H1 (cell line): ENCODE measurements around the gene LTA4H. TPM values are rescaled to one million over a fixed set of nuclear protein-coding genes. Genes with fewer than 3 reads are reported as not detected.
A peak's percentile ranks its signal among the peaks of the same experiment; 100 is the strongest.

Experiments
- SIX5 ChIP-seq: IDR thresholded peaks from 2 replicates; pipeline ENCODE4 v1.6.1; 2011; ENCODE audit warnings: mild to moderate bottlenecking, low read depth, low read length
- polyA plus RNA-seq, 7 experiments: library from polyadenylated mRNA; depleted of rRNA in 3 of 7; stranded (reverse) in 5 of 7; unstranded in 2 of 7; fragments of >200 nt in 5 of 7; fragments of 200-250 nt in 2 of 7; gene quantifications; 1 replicate in 5 of 7; 2 replicates in 1 of 7; 4 replicates in 1 of 7; pipeline versions ENCODE4 v1.2.1 to v1.2.3, GENCODE V29; 2011 to 2013; ENCODE audit warnings: missing spikeins in 2 of 7, mixed read lengths in 2 of 7
- total RNA-seq: library from RNA; stranded (reverse); fragmentation: NEBNext Ultra II Directional; extraction: Animal tissue kit (Norgen Biotek cat#: 25700); gene quantifications from 2 replicates; pipeline ENCODE4 v1.2.1, GENCODE V29; 2021
- TF ChIP-seq, protein P1 (sequence below), 3 experiments: IDR thresholded peaks; 1 replicate in 2 of 3; 2 replicates in 1 of 3; pipeline versions ENCODE4 v1.5.1 to v1.6.1; 2011; ENCODE audit warnings: low read length in 3 of 3, mild to moderate bottlenecking in 3 of 3, inconsistent platforms in 2 of 3, low read depth in 1 of 3, moderate library complexity in 1 of 3; ENCODE audit not compliant: insufficient read depth in 1 of 3; ENCODE audit errors: control extremely low read depth in 1 of 3

LTA4H gene
- total and polyA plus RNA-seq, 2 of the 8 experiments (the other 6 are each of a cell fraction or from before 2014, with no cell fraction given) = 106 to 167 TPM

DNA sequence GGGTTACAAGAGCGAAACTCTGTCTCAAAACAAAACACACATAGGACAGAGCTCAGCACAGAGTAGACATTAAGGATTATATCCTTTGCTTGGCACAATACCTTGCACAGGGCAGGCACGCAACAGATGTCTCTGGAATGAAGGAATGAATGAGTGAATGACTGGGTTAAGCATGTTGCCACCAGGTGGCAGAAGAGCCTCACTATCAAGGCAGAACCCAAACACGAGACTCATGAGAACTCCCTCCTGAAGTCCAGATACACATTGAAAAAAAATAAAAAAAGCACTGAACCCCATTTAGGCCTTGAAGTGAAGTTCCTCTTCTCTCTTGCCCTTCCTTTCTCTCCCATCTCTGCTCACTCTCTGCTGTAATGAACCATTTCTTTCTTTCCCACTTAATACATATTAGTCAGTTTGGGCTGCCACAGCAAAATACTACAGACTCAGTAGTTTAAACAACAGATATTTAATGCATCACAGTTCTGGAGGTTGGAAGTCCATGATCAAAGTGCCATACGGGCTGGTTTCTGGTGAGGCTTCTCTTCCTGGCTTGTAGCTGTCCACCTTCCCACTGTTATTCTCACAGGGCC is 26.6 kb upstream of the LTA4H start (continued):
- TF ChIP-seq, protein P1, sequence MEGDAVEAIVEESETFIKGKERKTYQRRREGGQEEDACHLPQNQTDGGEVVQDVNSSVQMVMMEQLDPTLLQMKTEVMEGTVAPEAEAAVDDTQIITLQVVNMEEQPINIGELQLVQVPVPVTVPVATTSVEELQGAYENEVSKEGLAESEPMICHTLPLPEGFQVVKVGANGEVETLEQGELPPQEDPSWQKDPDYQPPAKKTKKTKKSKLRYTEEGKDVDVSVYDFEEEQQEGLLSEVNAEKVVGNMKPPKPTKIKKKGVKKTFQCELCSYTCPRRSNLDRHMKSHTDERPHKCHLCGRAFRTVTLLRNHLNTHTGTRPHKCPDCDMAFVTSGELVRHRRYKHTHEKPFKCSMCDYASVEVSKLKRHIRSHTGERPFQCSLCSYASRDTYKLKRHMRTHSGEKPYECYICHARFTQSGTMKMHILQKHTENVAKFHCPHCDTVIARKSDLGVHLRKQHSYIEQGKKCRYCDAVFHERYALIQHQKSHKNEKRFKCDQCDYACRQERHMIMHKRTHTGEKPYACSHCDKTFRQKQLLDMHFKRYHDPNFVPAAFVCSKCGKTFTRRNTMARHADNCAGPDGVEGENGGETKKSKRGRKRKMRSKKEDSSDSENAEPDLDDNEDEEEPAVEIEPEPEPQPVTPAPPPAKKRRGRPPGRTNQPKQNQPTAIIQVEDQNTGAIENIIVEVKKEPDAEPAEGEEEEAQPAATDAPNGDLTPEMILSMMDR (IDR thresholded peaks at IDR 0.05; ENCODE audit: control extremely low read depth in 1 of 3, insufficient read depth in 1 of 3, low read depth in 1 of 3, low read length in 3 of 3) = peak; percentile 50 to 87 (median 79)
- TF ChIP-seq SIX5 = no peak
